ENCODE results near the gene CASZ1.

CASZ1 gene

DNA sequence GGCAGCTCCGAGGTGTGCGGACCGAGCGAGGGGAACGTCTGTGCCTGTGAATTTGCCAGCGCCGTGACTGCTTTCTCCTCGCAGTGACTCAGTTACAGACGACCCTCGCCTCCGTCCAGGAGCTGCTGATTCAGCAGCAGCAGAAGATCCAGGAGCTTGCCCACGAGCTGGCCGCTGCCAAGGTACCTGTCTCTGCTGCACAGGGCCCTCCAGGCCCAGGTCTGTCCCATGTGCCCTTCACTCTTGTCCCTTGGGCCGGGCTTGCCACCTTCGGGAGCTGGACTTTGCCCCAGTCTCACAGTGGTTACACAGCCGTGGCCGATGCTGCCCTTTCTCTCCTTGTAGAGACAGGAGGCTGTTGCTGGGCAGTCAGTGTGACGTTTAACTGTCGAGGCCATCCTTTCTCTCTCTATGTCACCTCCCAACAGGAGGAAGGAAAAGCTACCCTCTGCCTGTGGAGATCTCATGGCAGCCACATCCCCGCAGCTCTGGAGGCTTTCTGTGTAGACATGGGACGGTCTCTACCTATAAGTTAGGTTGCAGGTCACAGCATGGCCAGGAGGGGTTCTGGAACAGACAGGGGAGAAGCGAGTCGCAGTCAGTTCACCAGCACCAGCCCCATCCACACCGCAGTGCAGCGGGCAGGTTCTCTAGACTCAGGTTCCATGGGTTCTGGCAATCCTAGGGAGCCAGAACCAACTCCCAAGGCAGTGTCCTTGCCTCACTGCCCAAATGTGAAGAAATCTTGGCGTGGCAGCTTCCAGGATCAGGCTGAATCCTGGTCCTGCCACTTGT lies 172.0 kb downstream of the CASZ1 start:
- Mint-ChIP-seq H3K4me1 (no peaks in the 10 kb centered on the region), H3K27me3 (no peaks in the 10 kb centered on the region), H3K36me3 (peaks cover 21 to 29% of the 10 kb centered on the region in 2 donors), H3K9me3 (no peaks in the 10 kb centered on the region), H3K27ac (no peak overlapping the region), H3K4me3 (no peak overlapping the region)
- no peak for DNase-seq
- no peak for ATAC-seq (replicated peaks)

DNA sequence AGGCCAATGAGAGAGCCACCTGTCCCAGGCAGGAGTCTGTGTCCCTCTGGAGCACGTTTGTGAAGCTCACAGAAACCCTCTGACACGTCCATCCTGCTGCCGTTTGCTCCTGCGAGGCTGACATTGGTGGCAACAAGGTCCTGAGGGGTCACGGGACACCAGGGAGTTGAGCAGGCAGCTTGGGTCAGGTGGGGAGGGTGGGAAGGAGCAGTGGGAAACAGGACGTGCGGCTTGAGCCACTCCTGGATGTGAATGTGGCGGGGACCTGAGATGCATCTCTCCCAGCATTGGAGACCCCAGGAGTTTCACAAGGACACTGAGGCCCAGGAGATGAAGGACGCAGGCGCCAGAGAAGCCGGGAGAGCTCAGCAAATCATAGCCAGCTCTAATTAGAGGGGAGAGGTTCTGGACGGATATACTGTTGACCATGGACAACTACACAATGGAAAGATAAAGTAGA lies 172.7 kb downstream of the CASZ1 start:
- H3K9me3 Mint-ChIP-seq: no peaks in the 10 kb centered on the region
- DNase-seq (no peak), ATAC-seq (replicated peaks) (no peak)
- no peaks in the 10 kb centered on the region for H3K27me3 Mint-ChIP-seq
- no peak overlapping the region for H3K4me3 Mint-ChIP-seq
- peaks cover 18 to 26% of the 10 kb centered on the region in 2 donors for H3K36me3 Mint-ChIP-seq
- H3K4me1 Mint-ChIP-seq: no peaks in the 10 kb centered on the region
- H3K27ac Mint-ChIP-seq: no peak overlapping the region

DNA sequence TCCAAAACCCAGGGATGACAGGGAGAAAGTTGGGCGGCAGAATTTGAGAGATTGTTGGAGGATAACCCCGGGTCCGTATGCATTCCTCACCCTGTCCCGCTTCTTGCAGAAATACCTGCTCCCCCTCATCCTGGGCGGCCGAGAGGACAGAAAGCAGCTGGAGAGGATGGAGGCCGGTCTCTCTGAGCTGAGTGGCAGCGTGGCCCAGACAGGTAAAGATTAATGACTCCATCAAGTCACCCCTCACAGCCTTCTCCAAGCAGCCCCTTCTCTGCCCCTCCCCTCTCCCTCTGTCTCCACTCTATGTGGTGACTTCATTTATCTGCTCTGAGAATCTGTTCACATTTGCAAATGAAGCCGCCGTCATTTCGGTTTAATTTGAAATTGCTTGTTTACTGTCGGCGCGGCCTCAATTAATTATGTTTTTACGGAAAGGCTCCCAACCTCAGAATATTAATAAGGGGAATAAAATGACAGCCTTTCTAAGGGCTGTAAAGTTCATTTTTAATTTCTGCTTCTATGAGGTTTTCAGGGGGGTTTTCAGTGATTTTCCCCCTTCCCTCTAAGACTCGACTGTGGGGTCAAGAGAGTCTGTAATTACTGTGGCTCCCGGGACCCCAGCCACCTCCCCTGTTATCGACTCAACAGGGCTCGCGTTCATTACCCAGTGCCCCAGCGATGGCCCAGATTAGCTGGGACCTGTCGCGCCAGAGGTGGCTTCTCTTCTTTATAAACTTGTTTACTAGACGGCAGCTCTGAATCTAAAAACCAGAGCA lies 173.3 kb downstream of the CASZ1 start:
- Mint-ChIP-seq H3K36me3 (peaks cover 22 to 26% of the 10 kb centered on the region in 2 donors), H3K4me1 (no peaks in the 10 kb centered on the region), H3K9me3 (no peaks in the 10 kb centered on the region), H3K4me3 (no peak overlapping the region), H3K27me3 (no peaks in the 10 kb centered on the region), H3K27ac (no peak overlapping the region)
- ATAC-seq (replicated peaks) (no peak), DNase-seq (no peak)

DNA sequence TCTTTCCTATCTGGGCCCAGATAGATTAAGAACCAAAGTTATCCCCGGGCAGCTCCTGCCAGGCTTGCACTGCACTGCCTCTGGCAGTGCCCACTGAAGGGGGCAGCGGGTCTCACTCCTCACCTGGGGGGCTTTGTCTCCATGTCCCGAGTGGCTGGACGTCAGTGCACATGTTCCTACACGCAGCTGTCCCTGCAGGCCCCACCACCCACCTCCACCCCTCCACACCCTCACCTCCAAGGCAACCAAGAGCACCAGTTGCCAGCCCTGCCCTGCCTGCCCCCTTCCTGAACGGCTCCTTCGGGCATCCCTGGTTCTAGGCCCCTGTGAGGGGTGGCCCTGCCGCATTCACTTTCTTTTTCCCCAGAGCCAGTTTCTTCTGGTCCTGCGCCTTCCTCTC lies 174.5 kb downstream of the CASZ1 start:
- Mint-ChIP-seq H3K9me3 (no peaks in the 10 kb centered on the region), H3K36me3 (peaks cover 18 to 33% of the 10 kb centered on the region in 2 donors), H3K4me1 (no peaks in the 10 kb centered on the region), H3K4me3 (no peak overlapping the region), H3K27ac (no peak overlapping the region), H3K27me3 (no peaks in the 10 kb centered on the region)
- DNase-seq (no peak), ATAC-seq (replicated peaks) (no peak)

DNA sequence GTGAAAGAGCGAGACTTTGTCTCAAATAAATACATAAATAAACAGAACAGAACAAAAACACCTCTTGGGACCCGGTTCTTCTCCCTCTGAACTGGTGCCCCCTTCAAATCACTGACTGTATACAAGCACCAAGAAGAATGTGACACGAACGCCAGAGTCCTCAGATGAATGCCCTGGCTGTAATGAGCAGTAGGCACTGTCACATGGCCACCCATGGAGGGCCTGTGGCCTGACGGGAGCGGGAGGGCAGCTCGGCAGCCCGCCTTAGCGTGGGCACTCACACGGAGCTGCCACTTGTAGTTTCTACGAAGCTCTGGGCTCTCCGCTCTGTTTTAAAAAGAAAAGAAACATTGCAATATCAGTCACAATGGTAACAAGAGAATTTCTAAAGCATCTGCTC lies 175.7 kb downstream of the CASZ1 start:
- ATAC-seq (replicated peaks): no peak
- Mint-ChIP-seq H3K27ac (no peak overlapping the region), H3K4me1 (no peaks in the 10 kb centered on the region), H3K27me3 (no peaks in the 10 kb centered on the region), H3K36me3 (peaks cover 18 to 31% of the 10 kb centered on the region in 2 donors), H3K4me3 (no peak overlapping the region), H3K9me3 (no peaks in the 10 kb centered on the region)
- DNase-seq: no peak

DNA sequence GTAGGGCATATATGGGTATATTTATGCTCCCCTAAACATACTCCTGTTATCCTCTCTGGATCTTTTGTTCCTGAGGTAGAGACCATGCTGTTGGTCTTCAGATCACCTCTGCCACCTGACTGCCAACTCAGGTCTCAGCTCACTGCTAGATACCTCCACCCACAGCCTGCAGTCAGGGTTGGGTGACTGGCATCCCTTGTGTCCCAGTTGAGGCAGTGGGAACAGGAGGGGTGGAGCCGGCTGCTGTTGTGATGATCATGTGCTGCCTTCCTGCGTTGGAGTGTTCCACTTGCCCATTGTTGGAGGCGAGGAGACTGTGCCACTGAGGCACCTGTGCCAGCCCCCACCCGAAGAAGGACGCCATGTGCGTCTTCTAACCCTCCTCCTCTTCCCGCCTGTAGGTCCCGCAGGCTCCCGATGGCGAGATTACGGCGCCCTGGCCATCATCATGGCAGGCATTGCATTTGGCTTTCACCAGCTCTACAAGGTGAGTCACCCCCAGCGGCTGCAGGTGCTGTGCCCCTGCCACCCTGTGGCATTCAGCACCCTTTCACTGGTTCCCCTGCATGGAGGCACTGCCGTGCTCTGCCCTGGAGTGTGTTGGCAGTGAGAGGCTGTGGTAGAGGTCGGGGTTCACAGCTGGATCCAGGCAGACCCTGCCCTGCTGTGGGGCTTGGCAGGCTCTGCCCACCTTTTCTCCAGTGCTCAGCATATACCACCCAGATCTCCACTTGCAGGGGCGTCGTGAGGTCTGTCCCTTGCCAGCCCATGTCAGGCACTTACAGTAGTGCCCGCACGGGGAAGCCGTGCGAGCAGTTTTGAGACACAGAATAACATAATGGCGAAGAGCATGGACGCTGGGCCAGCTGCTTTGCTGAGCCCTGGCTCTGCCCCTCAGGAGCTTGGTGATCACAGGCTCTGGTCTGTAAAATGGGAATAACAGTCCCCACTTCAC lies 178.2 kb downstream of the CASZ1 start:
- H3K27me3 Mint-ChIP-seq: no peaks in the 10 kb centered on the region
- no peak for ATAC-seq (replicated peaks)

DNA sequence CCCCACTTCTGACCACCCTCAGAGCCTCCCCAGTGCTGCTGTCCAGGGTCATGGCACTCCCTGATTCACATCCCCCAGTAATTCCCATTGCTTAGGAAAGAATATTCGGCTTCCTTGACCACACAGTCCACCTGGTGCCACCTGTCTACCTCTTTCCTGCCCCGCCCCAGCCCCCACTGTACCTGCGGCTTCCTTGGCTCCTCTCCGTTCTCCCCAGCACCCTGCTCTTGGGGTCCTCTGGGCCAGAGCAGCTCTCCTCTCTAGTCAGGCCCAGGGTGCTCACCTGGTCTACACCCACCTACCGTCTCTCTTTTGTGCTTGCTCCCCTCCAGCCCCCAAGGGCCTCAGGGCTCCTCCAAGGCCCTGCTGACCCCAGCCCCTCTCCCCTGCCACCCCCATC lies 179.1 kb downstream of the CASZ1 start:
- Mint-ChIP-seq H3K27ac (no peak overlapping the region), H3K9me3 (no peaks in the 10 kb centered on the region), H3K4me3 (no peak overlapping the region), H3K36me3 (peaks cover 7 to 30% of the 10 kb centered on the region in 2 donors), H3K4me1 (no peaks in the 10 kb centered on the region), H3K27me3 (no peaks in the 10 kb centered on the region)
- DNase-seq: no peak
- no peak for ATAC-seq (replicated peaks)

More for the DNA sequence above, 178.2 kb downstream of the CASZ1 start:
- Mint-ChIP-seq H3K9me3 (no peaks in the 10 kb centered on the region), H3K27ac (no peak overlapping the region), H3K4me3 (no peak overlapping the region), H3K36me3 (peaks cover 9 to 26% of the 10 kb centered on the region in 2 donors), H3K4me1 (no peaks in the 10 kb centered on the region)
- DNase-seq: no peak

DNA sequence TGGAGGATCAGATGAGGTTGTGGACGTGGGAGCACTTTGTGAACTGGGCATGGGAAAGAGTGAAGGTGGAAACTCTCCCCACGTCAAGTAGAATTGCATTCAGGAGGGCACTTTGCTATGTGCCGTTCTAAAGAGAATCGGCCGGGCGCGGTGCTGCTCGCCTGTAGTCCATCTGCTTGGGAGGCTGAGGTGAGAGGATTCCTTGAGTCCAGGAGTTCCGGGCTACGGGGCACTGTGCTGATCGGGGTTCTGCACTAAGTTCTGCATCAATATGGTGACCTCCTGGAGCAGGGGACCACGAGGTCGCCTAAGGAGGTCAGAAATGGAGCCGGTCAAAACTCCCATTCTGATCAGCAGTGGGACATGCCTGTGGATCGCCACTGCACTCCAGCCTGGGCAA lies 179.8 kb downstream of the CASZ1 start:
- DNase-seq: no peak
- peaks cover 4 to 26% of the 10 kb centered on the region in 2 donors for H3K36me3 Mint-ChIP-seq
- H3K4me1 Mint-ChIP-seq: no peaks in the 10 kb centered on the region
- no peak overlapping the region for H3K27ac Mint-ChIP-seq
- H3K9me3 Mint-ChIP-seq: no peaks in the 10 kb centered on the region
- no peak overlapping the region for H3K4me3 Mint-ChIP-seq
- no peak for ATAC-seq (replicated peaks)
- H3K27me3 Mint-ChIP-seq: no peaks in the 10 kb centered on the region

DNA sequence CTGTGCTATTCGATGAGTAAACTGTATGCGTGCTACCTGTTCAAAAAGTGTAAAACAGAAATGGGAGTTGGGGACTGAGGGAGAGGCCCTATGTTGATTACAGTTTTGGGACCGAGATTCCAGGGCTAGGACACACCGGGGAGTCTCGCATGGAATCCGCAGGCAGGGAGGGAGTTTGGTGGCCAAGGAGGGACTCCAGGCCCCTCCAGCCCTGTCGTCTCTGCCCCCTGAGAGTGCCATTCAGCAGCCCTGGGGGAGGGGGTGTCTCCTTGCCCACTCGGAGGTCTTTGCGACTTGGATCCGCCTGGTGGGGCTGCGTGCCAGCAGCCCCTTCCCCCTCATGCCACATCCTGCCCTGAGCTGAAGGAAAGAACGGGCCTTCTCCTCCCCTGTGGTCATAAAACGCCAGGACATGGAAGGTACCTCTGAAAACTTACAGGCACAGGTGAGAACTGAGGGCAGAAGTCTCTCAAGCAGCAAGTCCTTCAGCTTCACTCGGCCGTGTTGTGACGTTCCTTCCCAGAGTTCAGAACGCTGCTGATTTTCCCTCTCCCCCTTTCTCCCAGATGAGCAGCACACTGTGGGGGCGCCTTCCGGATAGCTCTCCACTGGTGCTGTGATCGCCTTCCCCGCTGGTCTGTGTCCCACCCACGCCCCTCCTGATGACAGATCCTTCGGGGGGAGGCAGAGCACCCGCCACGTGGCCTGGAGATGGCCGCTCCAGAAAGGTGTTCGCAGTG lies 180.3 kb downstream of the CASZ1 start:
- DNase-seq: no peak
- ATAC-seq (replicated peaks): no peak
- no peaks in the 10 kb centered on the region for H3K4me1 Mint-ChIP-seq
- H3K36me3 Mint-ChIP-seq: peaks cover 4 to 26% of the 10 kb centered on the region in 2 donors
- H3K27me3 Mint-ChIP-seq: no peaks in the 10 kb centered on the region
- no peak overlapping the region for H3K4me3 Mint-ChIP-seq
- no peak overlapping the region for H3K27ac Mint-ChIP-seq
- no peaks in the 10 kb centered on the region for H3K9me3 Mint-ChIP-seq

DNA sequence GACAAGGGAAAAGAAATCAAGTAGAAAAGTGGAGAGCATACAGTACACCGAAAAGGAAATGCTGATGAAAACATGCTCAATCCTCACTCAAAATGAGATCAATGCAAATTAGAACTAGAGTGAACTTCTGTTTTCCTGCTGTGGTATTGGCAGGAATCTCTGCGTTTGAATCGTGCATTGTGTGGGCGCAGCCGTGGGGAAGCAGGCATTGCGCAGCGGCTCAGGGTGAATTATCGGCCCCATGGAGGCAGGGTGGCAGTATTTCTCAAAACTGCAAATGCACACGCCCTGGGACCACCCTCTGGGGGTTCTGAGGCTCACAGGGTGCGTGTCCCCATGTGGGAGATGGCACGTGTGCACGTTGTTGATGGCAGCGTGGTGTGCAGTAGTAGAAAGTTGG lies 181.1 kb downstream of the CASZ1 start:
- no peaks in the 10 kb centered on the region for H3K27me3 Mint-ChIP-seq
- no peak overlapping the region for H3K4me3 Mint-ChIP-seq
- peaks cover 4 to 29% of the 10 kb centered on the region in 2 donors for H3K36me3 Mint-ChIP-seq
- no peaks in the 10 kb centered on the region for H3K9me3 Mint-ChIP-seq
- H3K4me1 Mint-ChIP-seq: peaks cover 0 to 2% of the 10 kb centered on the region in 2 donors
- ATAC-seq (replicated peaks) (no peak), DNase-seq (no peak)
- H3K27ac Mint-ChIP-seq: no peak overlapping the region

DNA sequence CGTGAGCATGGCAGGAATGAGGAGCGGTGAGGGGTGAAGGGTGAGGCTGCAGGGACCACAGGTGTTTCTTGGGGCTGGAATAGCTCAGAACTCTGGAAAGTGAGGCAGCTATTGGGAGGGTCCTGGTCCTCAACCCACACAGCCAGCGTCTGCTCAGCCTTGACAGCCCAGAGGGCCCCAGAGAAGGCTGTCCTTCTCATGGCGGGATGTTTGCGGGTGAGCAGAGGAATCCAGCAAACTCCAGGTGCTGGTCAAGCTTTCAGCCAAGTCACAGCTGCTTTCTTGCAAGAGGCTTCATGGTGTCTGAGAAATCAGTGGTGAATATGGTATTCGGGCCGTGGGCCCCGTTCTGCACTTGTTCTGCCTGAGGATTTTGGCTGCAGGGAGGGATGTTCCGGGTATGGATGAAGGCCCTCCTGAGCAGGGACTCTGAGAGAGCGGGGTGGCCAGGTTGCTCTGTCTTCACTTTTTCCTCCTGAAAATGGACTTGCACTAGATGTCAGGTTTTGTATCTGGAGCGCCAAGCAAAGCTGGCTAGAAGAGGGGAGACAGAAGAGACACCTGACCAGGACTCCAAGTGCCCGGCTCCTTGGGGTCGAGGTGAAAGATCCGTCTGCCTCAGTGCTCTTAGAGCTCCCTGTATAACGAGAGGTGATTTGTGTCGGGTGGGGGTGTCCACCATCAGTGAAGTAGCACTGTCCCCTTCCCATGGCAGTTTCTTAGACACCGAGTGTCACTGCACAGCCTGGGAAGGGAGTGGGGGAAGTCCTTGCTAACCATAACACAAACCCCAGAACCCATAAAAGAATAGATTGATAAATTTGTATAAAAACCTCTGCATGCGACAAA lies 181.8 kb downstream of the CASZ1 start:
- no peak overlapping the region for H3K4me3 Mint-ChIP-seq
- peaks cover 0 to 2% of the 10 kb centered on the region in 2 donors for H3K4me1 Mint-ChIP-seq
- no peaks in the 10 kb centered on the region for H3K27me3 Mint-ChIP-seq
- ATAC-seq (replicated peaks): no peak
- no peak for DNase-seq
- H3K9me3 Mint-ChIP-seq: no peaks in the 10 kb centered on the region
- peaks cover 4 to 29% of the 10 kb centered on the region in 2 donors for H3K36me3 Mint-ChIP-seq
- no peak overlapping the region for H3K27ac Mint-ChIP-seq

DNA sequence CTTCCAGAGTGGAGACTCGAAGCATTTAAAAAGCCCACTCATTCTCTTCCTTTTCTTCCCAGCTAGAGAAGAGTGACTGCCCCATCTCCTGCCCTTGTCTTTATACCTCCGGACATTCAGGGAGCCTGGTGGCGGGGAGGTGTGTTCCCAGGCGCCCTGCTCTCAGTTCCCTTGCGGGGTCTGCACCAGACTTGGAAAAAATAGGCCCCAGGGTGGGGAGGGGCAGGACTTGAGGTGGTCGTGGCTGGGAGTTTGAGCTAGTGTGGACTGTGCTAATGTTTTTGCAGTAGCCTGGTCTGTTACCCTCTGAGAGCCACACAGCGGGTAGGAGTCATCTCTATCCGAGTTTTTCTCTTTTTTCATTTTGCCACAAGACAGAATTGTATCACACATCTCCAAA lies 182.6 kb downstream of the CASZ1 start:
- Mint-ChIP-seq H3K27ac (peak overlapping the region; percentile 31), H3K27me3 (no peaks in the 10 kb centered on the region), H3K4me3 (no peak overlapping the region), H3K4me1 (peaks cover 0 to 2% of the 10 kb centered on the region in 2 donors), H3K36me3 (peaks cover 5 to 29% of the 10 kb centered on the region in 2 donors), H3K9me3 (no peaks in the 10 kb centered on the region)
- DNase-seq: no peak
- no peak for ATAC-seq (replicated peaks)

DNA sequence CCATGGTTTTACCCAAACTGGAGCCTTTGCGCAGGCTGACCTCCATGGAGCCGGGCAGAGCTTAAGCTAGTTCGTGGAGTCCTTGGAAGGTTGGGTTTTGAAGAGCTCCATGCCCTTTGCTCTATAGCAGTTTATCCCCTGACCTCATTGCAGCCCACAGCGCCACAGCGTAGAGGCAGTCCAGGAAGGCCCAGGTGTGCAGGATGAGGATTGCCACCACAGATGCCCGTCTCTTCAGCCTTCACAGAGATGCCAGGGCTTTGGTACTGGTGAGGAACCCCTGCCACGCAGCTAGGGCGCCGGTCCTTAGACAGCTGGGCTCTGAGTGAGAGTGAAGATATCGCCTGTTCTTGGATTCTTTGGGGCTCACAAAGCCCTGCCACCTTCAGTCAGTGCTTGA lies 183.1 kb downstream of the CASZ1 start:
- H3K4me3 Mint-ChIP-seq: no peak overlapping the region
- no peak overlapping the region for H3K27ac Mint-ChIP-seq
- ATAC-seq (replicated peaks) (no peak), DNase-seq (no peak)
- H3K4me1 Mint-ChIP-seq: peaks cover 0 to 2% of the 10 kb centered on the region in 2 donors
- no peaks in the 10 kb centered on the region for H3K9me3 Mint-ChIP-seq
- peaks cover 3 to 26% of the 10 kb centered on the region in 2 donors for H3K36me3 Mint-ChIP-seq
- no peaks in the 10 kb centered on the region for H3K27me3 Mint-ChIP-seq
